Ishikawa (cell line): ENCODE measurements around the gene KIRREL3.

Experiments
- CREB1 ChIP-seq: IDR thresholded peaks from 2 replicates; pipeline ENCODE4 v1.6.1; 2012; ENCODE audit warnings: low read depth
- EGR1 ChIP-seq: IDR thresholded peaks from 2 replicates; pipeline ENCODE4 v1.6.1; 2012
- EP300 ChIP-seq: IDR thresholded peaks from 2 replicates; pipeline ENCODE4 v1.6.1; 2012; ENCODE audit warnings: borderline replicate concordance
- FOXM1 ChIP-seq: IDR thresholded peaks from 2 replicates; pipeline ENCODE4 v1.6.1; 2012; ENCODE audit warnings: low read depth, borderline replicate concordance
- NFIC ChIP-seq: IDR thresholded peaks from 2 replicates; pipeline ENCODE4 v1.6.1; 2012
- RAD21 ChIP-seq: IDR thresholded peaks from 2 replicates; pipeline ENCODE4 v1.6.1; 2012; ENCODE audit warnings: low read depth
- TAF1 ChIP-seq: IDR thresholded peaks from 2 replicates; pipeline ENCODE4 v1.6.1; 2012; ENCODE audit warnings: low read depth, mild to moderate bottlenecking
- TCF12 ChIP-seq: IDR thresholded peaks from 2 replicates; pipeline ENCODE4 v1.6.1; 2012; ENCODE audit warnings: low read depth
- TEAD4 ChIP-seq: IDR thresholded peaks from 2 replicates; pipeline ENCODE4 v1.6.1; 2012
- YY1 ChIP-seq: IDR thresholded peaks from 2 replicates; pipeline ENCODE4 v1.6.1; 2012; ENCODE audit warnings: low read depth
- ZBTB7A ChIP-seq: IDR thresholded peaks from 2 replicates; pipeline ENCODE4 v1.6.1; 2012; ENCODE audit warnings: low read depth
- TF ChIP-seq, protein P1 (sequence below): IDR thresholded peaks from 2 replicates; pipeline ENCODE4 v1.6.1; 2012
- TF ChIP-seq, protein P2 (sequence below): IDR thresholded peaks from 2 replicates; pipeline ENCODE4 v1.6.1; 2012; ENCODE audit warnings: low read depth, mild to moderate bottlenecking
- TF ChIP-seq, protein P3 (sequence below): IDR thresholded peaks from 2 replicates; pipeline ENCODE4 v1.6.1; 2012

DNA sequence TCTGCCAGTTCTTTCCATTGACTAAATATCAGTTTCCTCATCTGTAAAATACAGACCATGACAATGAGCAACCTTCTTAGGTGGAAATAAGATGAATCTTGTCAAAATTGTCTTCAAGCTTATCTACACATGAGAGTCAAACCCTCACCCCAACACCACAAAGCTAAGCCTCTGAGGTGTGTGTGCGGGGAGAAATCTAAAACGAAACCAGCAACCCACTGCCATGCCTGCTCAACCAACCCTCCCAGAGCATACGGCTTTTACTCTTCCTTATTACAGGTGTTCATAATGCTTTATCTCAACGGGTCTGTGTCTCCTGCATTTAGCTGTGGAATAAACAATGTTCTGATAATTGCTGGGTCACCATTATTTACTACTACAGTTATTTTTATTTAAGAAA is 235.4 kb downstream of the KIRREL3 start:
- TF ChIP-seq, protein P1, sequence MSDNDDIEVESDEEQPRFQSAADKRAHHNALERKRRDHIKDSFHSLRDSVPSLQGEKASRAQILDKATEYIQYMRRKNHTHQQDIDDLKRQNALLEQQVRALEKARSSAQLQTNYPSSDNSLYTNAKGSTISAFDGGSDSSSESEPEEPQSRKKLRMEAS = no peak
- TF ChIP-seq, protein P2, sequence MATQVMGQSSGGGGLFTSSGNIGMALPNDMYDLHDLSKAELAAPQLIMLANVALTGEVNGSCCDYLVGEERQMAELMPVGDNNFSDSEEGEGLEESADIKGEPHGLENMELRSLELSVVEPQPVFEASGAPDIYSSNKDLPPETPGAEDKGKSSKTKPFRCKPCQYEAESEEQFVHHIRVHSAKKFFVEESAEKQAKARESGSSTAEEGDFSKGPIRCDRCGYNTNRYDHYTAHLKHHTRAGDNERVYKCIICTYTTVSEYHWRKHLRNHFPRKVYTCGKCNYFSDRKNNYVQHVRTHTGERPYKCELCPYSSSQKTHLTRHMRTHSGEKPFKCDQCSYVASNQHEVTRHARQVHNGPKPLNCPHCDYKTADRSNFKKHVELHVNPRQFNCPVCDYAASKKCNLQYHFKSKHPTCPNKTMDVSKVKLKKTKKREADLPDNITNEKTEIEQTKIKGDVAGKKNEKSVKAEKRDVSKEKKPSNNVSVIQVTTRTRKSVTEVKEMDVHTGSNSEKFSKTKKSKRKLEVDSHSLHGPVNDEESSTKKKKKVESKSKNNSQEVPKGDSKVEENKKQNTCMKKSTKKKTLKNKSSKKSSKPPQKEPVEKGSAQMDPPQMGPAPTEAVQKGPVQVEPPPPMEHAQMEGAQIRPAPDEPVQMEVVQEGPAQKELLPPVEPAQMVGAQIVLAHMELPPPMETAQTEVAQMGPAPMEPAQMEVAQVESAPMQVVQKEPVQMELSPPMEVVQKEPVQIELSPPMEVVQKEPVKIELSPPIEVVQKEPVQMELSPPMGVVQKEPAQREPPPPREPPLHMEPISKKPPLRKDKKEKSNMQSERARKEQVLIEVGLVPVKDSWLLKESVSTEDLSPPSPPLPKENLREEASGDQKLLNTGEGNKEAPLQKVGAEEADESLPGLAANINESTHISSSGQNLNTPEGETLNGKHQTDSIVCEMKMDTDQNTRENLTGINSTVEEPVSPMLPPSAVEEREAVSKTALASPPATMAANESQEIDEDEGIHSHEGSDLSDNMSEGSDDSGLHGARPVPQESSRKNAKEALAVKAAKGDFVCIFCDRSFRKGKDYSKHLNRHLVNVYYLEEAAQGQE = no peak
- no peak for TF ChIP-seq TAF1
- TF ChIP-seq CREB1 = no peak
- TF ChIP-seq ZBTB7A = no peak
- no peak for TF ChIP-seq EP300
- no peak for TF ChIP-seq FOXM1
- TF ChIP-seq EGR1 = no peak
- TF ChIP-seq, protein P3, sequence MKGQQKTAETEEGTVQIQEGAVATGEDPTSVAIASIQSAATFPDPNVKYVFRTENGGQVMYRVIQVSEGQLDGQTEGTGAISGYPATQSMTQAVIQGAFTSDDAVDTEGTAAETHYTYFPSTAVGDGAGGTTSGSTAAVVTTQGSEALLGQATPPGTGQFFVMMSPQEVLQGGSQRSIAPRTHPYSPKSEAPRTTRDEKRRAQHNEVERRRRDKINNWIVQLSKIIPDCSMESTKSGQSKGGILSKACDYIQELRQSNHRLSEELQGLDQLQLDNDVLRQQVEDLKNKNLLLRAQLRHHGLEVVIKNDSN = no peak
- TF ChIP-seq TCF12 = no peak
- TF ChIP-seq RAD21 = no peak
- TF ChIP-seq YY1 = no peak
- TF ChIP-seq TEAD4 = no peak
- TF ChIP-seq NFIC = no peak
